ENCODE results near the gene C4orf36.
"Not testable (repeated sequence)": the region's sequence is repeated elsewhere in the genome, so short reads cannot be mapped to it uniquely, and the experiment has no call there.

C4orf36 gene

DNA sequence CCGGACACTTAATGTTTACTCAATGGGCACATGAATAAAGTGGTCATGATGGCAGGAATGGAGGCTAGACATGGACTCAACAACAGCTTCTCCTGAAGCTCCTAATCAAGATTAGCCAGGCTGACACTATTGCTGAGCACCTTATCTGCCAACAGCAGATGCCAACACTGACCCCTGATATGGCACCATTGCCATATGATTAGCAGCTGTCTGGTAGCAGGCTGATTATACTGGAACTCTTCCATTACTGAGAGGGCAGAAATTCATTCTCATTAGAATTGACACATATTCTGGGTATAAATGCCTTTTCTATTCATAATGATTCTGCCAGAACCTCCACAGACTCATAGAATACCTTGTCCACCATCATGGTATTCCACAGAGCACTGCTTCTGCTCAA lies 24.2 kb upstream of the C4orf36 start:
- no peak for DNase-seq

DNA sequence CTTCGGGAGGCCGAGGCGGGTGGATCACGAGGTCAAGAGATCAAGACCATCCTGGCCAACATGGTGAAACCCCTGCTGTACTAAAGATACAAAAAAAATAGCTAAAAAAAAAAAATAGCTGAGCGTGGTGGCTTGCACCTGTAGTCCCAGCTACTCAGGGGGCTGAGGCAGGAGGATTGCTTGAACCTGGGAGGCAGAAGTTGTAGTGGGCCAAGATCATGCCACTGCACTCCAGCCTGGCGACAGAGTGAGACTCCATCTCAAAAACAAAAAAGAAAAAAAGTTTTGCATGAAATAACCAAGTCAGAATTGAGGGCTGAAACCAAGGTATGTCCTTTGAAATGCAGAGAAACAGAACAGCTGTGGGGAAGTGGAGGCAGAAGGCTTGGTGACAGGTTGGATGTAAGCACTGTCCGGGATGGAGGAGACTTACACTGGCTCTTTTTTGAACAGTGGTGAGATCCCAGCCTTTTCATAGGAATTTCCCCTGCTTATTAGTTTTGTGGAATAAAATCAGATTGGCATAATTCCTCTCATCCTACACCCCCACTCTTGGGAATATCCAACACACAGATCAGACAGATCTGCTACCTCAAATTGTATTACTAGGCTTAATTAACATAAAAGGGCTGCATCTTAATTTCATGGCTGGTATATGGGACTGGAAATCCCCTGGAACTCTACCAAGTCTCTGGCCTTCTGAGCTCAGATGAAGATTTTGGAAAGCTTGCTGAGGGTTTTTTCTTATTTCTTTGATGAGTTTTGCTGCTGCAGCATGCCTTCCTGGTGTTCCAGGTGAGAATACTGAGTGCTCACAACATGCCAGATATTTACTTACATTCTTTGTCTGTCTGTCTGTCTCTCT lies 18.8 kb upstream of the C4orf36 start:
- DNase-seq, result no peak

DNA sequence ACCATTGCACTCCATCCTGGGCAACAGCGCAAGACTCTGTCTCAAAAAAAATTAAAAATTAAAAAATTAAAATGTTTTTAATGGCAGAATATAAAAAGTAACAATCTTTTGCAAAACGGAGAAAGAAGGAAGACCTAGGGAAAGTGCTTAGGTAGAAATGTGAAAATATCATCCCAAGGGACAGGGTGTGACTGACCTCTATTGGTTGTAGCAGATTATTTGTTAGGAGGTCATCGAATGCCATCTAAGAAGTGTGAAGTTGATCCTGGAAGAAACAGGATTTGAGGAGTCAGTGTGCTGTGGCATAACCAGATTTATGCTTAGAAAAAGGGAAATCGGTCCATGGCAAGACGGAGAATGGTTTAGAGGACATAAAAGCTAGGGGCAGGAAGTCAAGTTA lies 18.1 kb upstream of the C4orf36 start:
- no peak for DNase-seq

DNA sequence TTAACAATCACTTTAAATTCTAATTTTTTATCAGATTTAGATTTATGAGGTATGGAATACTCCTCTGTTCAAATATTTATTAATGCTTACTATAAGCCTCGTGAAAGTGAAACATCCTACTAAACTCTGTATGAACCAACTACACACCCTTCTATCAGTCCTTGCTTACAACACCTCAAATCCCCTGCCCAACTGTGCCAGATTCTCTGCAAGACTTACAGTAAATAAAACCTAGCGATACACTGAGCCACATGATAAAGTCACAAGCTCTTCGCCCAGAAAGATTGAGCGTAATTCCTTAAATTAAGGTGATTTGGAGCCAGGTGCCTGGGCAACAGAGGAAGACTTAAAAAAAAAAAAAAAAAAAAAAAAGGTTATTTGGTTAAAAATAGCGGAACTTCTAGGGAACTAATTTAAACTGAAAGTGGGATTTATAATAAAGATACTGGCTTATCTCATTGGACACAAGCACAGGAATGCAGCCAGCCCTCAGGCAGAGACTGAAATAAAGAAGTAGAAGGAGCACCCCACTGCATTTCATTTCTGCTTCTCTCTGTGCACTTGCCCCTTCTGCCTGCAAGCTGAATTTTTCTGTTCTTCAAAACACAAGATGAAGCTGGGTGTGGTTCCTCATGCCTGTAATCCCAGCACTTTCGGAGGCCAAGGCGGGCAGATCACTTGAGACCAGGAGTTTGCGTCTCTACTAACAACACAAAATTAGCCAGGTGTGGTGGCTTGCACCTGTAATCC lies 17.5 kb upstream of the C4orf36 start:
- no peak for DNase-seq

DNA sequence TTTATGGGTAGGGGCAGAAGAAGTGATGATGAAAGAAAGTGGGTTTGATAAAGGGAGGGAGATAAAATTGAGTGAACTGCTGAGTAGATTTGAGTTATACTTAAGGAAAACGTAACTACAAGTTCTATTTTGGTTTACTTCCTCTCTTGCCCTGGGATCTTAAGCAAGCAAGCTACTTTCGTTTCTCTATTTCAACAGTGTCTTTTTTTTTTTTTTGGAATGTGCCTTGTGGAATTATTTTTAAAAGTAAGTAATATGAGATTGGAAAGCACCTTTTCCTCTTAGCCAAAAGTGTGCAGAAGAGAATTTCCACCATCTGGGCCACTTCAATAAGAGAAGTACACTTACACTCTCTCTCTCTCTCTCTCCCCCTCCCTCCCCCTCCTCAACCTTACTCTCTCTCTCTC lies 16.0 kb upstream of the C4orf36 start:
- DNase-seq, result no peak

DNA sequence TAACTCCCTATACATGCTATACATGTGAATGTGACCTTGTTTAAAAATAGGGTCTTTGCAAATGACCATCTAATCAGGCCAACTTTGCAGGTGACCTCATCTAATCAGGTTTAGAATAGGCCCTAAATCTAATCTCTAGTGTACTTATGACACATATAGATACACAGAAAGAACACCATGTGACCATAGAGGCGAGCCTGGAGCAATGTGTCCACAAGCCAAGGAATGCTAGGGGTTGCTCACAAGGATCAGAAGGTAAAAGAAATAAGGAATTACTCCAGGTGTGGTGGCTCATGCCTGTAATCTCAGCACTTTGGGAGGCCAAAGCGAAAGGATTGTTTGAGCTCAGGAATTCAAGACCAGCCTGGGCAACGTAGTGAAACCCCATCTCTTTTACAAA lies 9.6 kb upstream of the C4orf36 start:
- no peak for DNase-seq

DNA sequence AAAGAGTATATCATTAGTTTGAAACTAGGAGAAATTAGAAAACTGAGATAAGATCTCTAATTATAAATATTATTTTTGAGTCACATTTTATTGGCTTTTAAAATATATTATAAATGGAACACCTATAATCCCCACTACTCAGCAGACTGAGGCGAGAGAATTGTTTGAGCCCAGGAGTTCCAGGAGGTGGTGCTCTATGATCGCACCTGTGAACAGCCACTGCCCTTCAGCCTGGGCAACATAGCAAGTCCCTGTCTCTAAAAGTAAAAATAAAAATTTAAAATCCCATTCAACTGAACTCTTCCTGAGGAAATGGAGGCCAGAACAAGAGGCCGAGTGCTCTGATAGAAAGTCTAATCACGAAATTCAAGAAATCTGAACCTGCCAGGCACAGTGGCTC lies 6.3 kb upstream of the C4orf36 start:
- DNase-seq, result no peak

DNA sequence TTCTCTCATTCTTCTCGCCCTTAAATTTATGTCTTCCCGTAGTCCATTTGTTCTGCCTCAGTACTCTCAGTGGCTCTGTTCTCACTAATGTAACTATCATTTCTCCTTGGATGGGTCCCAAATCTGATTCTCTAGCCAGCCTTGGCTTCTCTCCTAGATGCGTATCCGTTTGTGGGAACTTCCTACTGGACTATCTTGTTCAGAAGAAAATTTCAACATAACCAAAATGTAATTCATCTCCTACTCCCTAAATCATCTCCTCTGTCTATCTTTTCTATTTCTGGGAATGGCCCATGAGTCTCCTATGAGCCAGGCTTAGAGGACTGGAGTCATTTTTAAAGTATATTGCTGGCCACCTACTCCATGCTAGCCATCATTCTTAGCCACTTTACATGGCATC lies 4.4 kb upstream of the C4orf36 start:
- DNase-seq, result no peak

DNA sequence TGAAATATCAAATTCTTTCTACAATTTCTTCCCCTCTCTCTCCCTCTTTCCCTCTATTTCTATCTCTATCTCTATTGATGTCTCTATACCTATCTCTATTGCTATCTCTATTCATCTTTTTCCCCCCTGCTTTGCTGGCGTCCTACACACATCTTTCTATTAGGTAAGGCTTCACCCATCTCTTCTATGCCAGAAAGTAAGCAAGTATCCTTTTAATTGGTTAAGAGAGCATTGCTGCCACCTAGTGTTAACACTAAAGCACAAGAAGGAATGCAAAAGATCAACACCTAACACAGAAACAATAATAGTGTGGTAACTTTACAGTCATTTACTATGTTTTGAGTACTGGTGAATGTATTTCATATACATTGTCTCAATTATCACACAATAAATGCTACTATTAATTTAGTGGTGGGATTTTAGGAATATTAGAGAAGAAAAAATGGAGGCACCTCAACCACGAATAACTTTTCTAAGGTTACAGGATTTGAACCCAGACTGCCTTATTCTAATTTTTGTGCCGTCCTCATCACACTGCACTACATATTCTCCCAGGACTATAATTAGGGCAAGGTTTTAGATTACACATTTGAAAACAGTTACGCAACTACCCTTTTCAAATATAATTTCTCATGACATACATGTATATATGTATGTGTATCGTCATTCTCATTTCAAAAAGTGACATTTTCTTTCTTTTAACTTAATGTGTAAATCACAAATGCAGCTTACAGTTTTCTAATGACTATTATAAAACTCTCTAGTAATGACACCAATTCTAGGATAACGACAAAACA lies 3.7 kb upstream of the C4orf36 start:
- DNase-seq, result peak; percentile 47 to 68

DNA sequence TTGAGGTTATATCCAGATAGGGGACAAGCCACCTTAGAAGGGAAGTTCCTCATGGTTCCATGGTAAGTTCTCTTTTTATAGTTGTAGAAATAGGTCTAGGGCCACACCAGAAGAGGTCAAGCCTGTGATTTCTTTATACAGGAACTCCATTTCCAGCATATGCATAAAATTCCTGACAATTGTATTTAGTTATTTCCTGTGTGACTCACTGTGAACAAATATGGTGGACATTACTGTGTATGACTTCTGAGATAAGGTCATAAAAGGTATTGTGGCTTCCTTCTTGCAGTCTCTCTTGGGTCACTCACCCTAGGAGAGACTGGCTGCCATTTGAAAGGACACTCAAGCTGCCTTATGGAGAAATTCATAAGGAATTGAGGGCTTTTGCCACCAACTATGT lies 2.2 kb upstream of the C4orf36 start:
- no peak for DNase-seq

DNA sequence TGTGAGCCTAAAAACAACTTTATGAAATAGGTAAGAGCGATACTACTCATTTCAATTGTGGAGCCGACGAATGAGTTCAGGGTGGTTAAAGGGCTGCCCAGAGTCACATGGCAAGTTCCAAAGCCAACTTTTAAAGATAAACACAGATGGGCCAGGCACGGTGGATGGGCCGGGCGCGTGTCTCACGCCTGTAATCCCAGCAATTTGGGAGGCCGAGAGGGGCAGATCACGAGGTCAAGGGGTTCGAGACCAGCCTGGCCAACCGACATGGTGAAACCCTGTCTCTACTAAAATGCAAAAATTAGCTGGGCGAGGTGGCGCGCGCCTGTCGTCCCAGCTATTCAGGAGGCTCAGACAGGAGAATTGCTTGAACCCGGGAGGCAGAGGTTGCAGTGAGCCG lies 914 bp upstream of the C4orf36 start:
- DNase-seq, result no peak

DNA sequence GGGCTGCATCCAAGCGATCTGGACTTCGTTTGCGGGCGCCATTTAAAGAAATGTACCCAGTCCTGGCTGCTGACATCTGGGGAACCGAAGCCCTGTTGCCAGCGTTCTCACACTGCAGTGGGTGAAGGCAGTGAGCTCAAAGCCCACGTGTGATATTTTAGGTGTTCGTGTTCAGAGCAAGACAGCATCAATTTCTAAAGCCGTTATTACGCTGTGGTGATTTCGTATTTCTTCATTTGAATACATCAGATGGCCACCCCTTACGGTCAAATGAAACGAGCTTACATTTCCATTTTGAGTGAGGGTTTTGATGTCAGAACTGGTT lies 376 bp upstream of the C4orf36 start:
- DNase-seq, result peak in 1 of 2 experiments; percentile 18

DNA sequence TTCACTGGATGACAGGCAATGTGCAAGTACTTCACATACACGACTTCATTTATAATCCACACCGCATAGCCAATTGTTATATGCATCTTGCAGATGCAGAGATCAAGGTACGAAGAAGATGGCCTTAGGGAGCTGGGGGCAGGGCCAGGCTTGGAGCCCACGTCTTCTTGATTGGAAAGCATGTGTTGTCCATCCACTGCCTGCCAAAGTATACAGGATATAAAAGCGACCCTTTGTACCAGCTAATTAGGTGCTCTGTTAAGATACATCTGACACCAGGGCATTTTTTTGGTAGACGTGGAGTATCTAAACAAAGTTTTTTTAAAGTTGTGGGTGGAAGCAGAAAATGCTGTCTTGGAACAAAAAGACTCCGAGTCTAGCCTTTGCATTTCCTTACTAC lies 1.4 kb downstream of the C4orf36 start:
- no peak for DNase-seq

DNA sequence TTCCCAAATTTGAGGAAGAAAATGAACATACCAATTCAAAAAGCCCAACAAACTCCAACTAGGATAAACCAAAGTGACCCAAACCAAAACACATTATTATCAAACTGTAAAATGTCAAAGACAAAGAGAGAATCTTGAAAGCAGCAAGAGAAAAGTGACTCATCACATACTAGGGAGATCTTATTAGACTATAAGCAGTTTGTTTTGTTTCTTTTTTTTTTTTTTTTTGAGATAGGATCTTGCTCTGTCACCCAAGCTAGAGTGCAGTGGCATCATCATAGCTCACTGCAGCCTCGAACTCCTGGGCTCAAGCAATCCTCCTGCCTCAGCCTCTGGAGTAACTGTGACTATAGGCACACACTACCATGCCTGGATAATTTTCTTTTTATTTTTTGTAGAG lies 12.6 kb downstream of the C4orf36 start:
- DNase-seq, result no peak

DNA sequence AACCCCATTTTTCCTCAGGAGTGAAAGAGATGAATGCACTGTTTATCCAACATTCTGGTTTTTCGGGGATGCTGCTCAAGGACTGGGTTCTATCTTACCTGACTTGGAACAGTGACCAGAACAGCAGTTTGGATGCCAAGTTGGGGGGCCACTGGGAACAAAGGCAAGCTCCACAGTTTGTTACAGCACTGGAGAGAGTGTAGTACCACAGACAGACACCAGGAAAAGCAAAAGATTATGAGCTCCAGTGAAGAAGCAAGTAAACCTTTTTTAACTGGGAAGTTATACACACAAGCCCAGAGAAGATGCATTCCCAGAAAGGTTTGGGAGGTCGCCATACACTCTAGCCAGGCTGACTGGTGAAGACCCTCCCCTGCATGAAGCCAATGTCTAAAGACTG lies 13.6 kb downstream of the C4orf36 start:
- DNase-seq, result no peak

DNA sequence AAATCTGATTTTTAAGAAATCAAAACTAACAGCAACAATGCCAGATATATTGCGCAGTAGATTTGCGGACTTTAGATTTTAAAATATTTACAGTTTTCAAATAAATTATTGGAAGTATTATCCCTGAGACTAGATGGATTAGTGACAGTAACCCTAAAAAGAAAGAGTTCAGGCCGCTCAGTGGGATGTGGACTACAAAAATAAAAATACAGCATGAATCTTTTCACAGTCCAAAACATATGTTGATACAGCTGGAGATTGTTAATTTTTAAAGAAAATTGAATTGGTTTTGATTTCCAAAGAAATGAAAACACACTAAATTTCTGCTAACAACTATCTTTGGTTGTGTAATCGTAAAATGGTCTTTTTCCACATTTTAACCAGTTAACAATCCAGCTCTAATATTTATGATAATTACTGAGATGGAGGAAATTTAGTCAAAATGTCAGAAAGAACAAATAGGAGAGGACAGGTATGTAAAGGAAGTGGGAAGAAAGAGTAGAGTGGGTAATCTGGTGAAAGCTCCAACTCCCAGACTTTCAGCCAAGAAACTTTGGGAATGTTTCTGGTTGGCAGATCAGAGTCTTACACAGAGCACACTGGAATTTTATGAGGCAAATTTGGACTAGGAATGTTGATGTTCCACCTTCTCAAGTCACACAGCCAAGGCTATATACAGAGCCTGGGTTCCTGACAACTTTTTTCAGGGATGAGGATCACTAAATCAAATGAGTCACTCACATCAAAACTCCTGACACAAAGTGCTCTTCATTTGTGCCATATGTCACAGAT lies 15.1 kb downstream of the C4orf36 start:
- no peak for DNase-seq

DNA sequence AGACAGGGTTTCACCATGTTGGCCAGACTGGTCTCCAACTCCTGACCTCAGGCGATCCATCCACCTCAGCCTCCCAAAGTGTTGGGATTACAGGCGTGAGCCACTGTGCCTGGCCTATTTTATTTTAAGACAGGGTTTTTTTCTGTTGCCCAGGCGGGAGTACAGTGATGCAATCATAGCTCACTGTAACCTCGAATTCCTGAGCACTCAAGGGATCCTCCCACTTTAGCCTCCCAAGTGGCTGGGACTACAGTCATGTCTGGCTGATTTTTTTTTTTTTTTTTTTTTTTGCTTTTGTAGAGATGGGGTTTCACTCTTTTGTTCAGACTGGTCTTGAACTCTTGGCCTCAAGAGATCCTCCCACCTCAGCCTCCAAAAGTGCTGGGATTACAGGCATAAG lies 16.8 kb downstream of the C4orf36 start:
- not testable (repeated sequence) for DNase-seq

DNA sequence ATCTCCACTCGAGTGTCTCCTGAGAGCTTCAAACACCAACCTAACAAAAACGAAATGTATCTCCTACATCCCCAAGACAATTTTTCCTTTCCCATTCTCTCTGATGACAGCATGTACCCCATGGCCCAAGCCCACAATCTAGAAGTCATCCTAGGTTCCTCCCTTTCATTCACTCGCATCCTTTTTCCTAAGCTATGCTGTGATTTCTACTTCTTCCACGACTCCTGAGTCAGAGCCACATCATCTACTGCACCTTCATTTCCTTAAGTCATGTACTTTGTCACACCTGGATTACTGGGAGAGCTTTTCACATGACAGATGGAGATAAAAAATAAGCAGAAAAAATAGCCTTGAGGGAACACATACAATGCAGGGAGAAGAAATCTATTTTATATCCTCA lies 20.1 kb downstream of the C4orf36 start:
- DNase-seq, result no peak

DNA sequence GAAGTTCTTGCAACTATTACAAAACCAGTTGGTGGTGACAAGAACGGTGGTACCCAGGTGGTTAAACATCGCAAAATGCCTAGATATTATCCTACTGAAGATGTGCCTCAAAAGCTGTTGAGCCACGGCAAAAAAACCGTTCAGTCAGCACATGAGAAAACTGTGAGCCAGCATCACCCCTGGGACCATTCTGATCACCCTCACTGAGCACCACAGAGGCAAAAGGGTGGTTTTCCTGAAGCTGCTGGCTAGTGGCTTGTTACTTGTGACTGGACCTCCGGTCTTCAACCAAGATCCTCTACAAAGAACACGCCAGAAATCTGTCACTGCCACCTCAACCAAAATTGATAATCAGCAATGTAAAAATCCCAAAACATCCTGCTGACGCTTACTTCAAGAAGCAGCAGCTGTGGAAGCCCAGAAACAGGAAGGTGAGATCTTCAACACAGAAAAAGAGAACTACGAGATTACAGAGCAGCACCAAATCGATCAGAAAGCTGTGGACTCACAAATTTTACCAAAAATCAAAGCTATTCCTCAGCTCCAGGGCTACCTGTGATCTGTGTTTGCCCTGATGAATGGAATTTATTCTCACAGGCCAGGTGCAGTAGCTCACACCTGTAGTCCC lies 21.7 kb downstream of the C4orf36 start:
- DNase-seq, result no peak

DNA sequence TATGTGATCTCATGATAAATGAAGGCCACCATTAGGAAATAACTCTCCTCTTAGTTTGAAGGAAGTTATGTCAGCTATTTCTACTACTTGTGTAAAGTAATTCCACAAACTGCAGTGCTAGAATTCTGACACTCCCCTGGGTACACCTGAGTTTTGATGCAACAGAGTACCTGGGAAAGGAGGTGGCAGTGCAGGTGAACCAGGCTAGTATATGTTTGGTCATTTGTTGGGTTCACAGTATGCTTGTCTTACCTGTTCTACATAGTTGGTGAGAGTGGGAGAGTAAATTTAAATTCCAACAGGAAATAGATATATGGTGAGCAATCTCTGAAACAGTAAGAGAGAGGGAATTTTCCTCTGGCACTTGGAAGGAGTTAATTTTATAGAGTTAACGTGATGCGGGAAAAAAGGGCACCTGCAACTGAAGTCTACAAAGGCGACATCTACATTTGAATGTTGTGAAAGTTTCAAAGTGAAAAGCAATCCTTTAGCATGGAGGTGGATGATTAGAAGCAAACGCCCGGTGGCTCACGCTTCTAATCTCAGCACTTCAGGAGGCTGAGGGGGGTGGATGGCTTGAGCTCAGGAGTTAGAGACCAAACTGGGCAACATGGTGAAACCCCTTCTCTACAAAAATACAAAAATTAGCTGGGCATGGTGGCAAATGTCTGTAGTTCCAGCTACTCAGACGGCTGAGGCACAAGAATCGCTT lies 34.7 kb downstream of the C4orf36 start:
- DNase-seq, result no peak

DNA sequence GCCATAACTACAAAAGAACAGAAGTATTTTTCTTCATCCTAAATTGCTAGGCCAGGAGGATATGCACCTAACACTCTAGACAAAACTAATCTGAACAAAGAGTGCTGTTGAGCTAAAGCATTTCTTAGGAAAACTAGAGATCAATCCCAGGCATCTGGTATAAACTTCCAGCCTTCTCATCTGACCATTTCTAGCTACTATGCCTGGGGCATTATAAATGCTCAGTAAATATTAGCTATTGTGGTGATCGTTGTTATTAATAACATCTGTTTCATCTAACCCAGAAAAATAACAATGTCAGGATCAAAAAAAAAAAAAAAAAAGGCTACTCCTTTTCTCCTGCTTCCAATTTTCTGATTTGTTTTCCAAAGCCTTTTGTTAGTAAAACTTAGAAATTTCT lies 35.3 kb downstream of the C4orf36 start:
- no peak for DNase-seq

DNA sequence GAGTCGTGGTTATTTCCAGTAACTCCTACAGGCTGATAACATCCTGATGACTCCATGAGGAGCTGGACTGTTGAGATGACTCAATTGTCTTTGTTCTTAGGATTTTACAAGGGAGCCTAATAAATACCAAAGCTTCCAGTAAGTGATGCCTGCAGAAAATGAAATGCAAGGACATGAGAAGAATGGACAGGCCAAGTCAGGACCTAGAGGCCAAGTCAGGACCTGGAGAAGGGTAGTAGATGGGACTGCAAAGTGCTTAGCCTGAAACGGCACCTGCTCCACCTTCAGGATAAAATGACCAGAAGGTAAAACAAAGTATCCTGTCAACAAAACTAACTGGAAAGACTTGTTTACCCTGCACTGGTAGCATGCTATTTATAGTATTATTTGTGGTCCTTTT lies 36.6 kb downstream of the C4orf36 start:
- DNase-seq, result no peak
